Breast epithelium (tissue), 4 donors: ENCODE measurements around the gene NRF1. TPM values are rescaled to one million over a fixed set of nuclear protein-coding genes. Genes with fewer than 3 reads are reported as not detected.
A peak's percentile ranks its signal among the peaks of the same experiment; 100 is the strongest.

Experiments used
- DNase-seq, 2 donors: peaks; one replicate each; pipeline ENCODE4 v3.0.0-alpha.2; 2019; ENCODE audit warnings: low spot score in 2 of 2
- H3K27ac ChIP-seq, 2 donors: fragments of 200-600 bp; sonication (generic) in 1 of 2; one replicate each; pipeline ENCODE4 v1.5.1; 2016 to 2019; ENCODE audit warnings: mild to moderate bottlenecking in 1 of 2
- H3K27me3 ChIP-seq, 2 donors: fragments of 200-600 bp; sonication (generic) in 1 of 2; one replicate each; pipeline versions ENCODE4 v1.5.1 to v1.6.0; 2017 to 2019; ENCODE audit warnings: control low read depth in 1 of 2, mild to moderate bottlenecking in 1 of 2
- H3K36me3 ChIP-seq: fragments of 200-600 bp; one replicate; pipeline ENCODE4 v1.5.1; 2019
- H3K4me1 ChIP-seq, 2 donors: fragments of 200-600 bp; sonication (generic); one replicate each; pipeline ENCODE4 v1.5.1; 2016 to 2019; ENCODE audit warnings: control low read depth in 1 of 2
- H3K4me3 ChIP-seq, 3 donors: fragments of 200-600 bp; sonication (generic); 1 replicate in 2 of 3; 2 replicates in 1 of 3; pipeline ENCODE4 v1.5.1; 2016 to 2019; ENCODE audit warnings: mild to moderate bottlenecking in 3 of 3, moderate library complexity in 2 of 3
- H3K9me3 ChIP-seq, 2 donors: fragments of 200-600 bp; sonication (generic) in 1 of 2; one replicate each; pipeline ENCODE4 v1.5.1; 2016 to 2019; ENCODE audit warnings: control low read depth in 1 of 2
- CTCF ChIP-seq, 3 donors: fragments of 450-650 bp; IDR thresholded peaks; one replicate each; pipeline ENCODE4 v1.5.1; 2016 to 2017; ENCODE audit warnings: antibody characterized with exemption in 3 of 3, mild to moderate bottlenecking in 3 of 3, moderate library complexity in 3 of 3
- POLR2A ChIP-seq: fragments of 450-650 bp; IDR thresholded peaks from one replicate; pipeline ENCODE4 v1.6.1; 2016; ENCODE audit warnings: antibody characterized with exemption, mild to moderate bottlenecking, moderate library complexity
- POLR2AphosphoS5 ChIP-seq, 3 donors: sonication (generic); formaldehyde crosslinking; IDR thresholded peaks; one replicate each; pipeline ENCODE4 v1.6.1; 2017; ENCODE audit warnings: antibody characterized with exemption in 3 of 3
- intact Hi-C: fragments of 100-400 bp; cut with DNase I; formaldehyde crosslinking; loops from one replicate; pipeline ENCODE4 v1.15.1; 2023; ENCODE audit warnings: low total_unique reads
- total RNA-seq, 3 donors: library from RNA; depleted of rRNA; stranded (reverse); fragments of >200 nt; gene quantifications; one replicate each; pipeline ENCODE4 v1.1.0, GENCODE V29; 2016

NRF1 gene
- total RNA-seq, 3 donors from 2014 or later, result 24.5 to 29.2 (median 27.2) TPM

GRCh38 chr7:129613016-129613337 is 1.5 kb downstream of the NRF1 start:
- Histone ChIP-seq H3K4me3 (peak overlapping the region; percentile 68 to 97 (median 82)), H3K27ac (peak overlapping the region in 1 of 2 donors; percentile 93), H3K27me3 (no peaks in the 10 kb centered on the region), H3K9me3 (no peaks in the 10 kb centered on the region), H3K36me3 (no peaks in the 10 kb centered on the region), H3K4me1 (no peaks in the 10 kb centered on the region)
- intact Hi-C loops, result no loop called here
- no peak for DNase-seq
- TF ChIP-seq CTCF (IDR thresholded peaks at IDR 0.05) (peak in 1 of 3 donors; percentile 5), POLR2A (no peak), POLR2AphosphoS5 (IDR thresholded peaks at IDR 0.05) (no peak)

GRCh38 chr7:129615018-129615417 is 3.5 kb downstream of the NRF1 start:
- Histone ChIP-seq H3K4me1 (no peaks in the 10 kb centered on the region), H3K9me3 (no peaks in the 10 kb centered on the region), H3K4me3 (no peak overlapping the region), H3K36me3 (no peaks in the 10 kb centered on the region), H3K27ac (no peak overlapping the region), H3K27me3 (no peaks in the 10 kb centered on the region)
- no peak for DNase-seq
- TF ChIP-seq CTCF (IDR thresholded peaks at IDR 0.05), result no peak
- no peak for TF ChIP-seq POLR2A
- intact Hi-C loops, result no loop called here

- TF ChIP-seq POLR2AphosphoS5 (IDR thresholded peaks at IDR 0.05) (no peak), CTCF (IDR thresholded peaks at IDR 0.05) (no peak), POLR2A (no peak)
- no peaks in the 10 kb centered on the region for H3K9me3 ChIP-seq
- DNase-seq, result no peak
- no peak overlapping the region for H3K4me3 ChIP-seq
- H3K4me1 ChIP-seq, result no peaks in the 10 kb centered on the region
- intact Hi-C loops, result no loop called here
- no peaks in the 10 kb centered on the region for H3K36me3 ChIP-seq
- no peaks in the 10 kb centered on the region for H3K27me3 ChIP-seq
- no peak overlapping the region for H3K27ac ChIP-seq
Observed at GRCh38 chr7:129616530-129616929, 5.0 kb downstream of the NRF1 start.

- H3K27me3 ChIP-seq, result no peaks in the 10 kb centered on the region
- TF ChIP-seq CTCF (IDR thresholded peaks at IDR 0.05) (no peak), POLR2A (no peak), POLR2AphosphoS5 (IDR thresholded peaks at IDR 0.05) (no peak)
- no peak overlapping the region for H3K4me3 ChIP-seq
- no peaks in the 10 kb centered on the region for H3K36me3 ChIP-seq
- no peaks in the 10 kb centered on the region for H3K4me1 ChIP-seq
- H3K9me3 ChIP-seq, result no peaks in the 10 kb centered on the region
- DNase-seq, result no peak
- intact Hi-C loops, result no loop called here
- no peak overlapping the region for H3K27ac ChIP-seq
Observed at GRCh38 chr7:129617178-129617577, 5.7 kb downstream of the NRF1 start.

- Histone ChIP-seq H3K4me3 (no peak overlapping the region), H3K27ac (no peak overlapping the region), H3K27me3 (no peaks in the 10 kb centered on the region), H3K9me3 (no peaks in the 10 kb centered on the region), H3K36me3 (no peaks in the 10 kb centered on the region), H3K4me1 (no peaks in the 10 kb centered on the region)
- DNase-seq, result no peak
- intact Hi-C loops, result no loop called here
- TF ChIP-seq CTCF (IDR thresholded peaks at IDR 0.05) (no peak), POLR2AphosphoS5 (IDR thresholded peaks at IDR 0.05) (no peak), POLR2A (no peak)
Observed at GRCh38 chr7:129617652-129618051, 6.1 kb downstream of the NRF1 start.
